ENCODE results near the gene GCSAM. TPM values are rescaled to one million over a fixed set of nuclear protein-coding genes. Genes with fewer than 3 reads are reported as not detected.
A peak's percentile ranks its signal among the peaks of the same experiment; 100 is the strongest.

The GCSAM gene
- total and polyA plus RNA-seq, 9 donors: 0.11 to 0.83 (median 0.18) TPM; not detected in 5

DNA sequence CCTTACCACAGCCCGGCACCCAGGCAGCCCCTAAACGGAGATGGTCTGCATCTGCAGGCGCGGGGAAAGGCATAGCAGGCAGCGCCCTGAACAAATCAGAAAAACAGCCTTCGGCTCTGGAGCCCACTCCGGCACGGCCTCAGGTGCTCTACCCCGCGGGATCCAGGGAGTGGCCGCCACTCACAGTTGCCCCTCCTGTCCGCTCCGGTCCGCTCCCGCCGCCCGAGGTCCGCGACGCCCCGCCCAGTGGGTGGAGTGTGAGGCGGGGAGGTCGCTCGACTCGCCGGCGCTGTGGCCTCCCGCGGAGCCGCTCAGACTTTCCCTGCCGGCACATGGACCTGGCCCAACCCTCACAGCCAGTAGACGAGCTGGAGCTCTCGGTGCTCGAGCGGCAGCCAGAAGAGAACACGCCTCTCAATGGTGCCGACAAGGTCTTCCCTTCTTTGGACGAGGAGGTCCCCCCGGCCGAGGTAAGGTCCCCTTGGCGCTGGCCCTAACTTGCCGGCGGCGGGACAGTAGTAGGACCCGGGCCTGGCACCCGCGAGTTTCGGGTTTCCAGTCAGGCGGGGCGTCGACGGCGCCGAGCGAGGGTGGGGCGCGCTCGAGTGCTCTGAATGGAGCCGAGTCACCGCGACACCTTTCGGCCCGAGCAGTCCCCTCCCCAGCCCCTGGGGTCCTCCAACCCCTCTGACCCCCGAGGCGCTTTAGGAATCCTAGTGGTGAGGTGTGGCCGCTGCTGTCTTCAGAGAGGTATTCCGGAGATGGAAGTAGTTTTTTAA, 46.8 kb downstream of the GCSAM start, which contains the start of gene C3orf52:
Gene C3orf52 (plus strand): TSS at position 314 of the 779 bp plus-strand sequence. CDS start 19 bp downstream, at position 333.
- Histone ChIP-seq H3K4me1 (ENCODE audit: insufficient read depth) (no peaks in the 10 kb centered on the region), H3K9me3 (no peaks in the 10 kb centered on the region), H3K27me3 (no peaks in the 10 kb centered on the region), H3K4me3 (peak within 1 kb of the TSS; percentile 46), H3K36me3 (no peaks in the 10 kb centered on the region), H3K27ac (no peak within 1 kb of the TSS)
- WGBS, 3 donors: 1 to 2% (median 1%) methylated on average over 56 to 67 of the region's 67 CpGs
- intact Hi-C loops (cut with DNase I): no loop called here
- DNase-seq: peak; percentile 59 to 78 (median 64)
- TF ChIP-seq, protein P1, sequence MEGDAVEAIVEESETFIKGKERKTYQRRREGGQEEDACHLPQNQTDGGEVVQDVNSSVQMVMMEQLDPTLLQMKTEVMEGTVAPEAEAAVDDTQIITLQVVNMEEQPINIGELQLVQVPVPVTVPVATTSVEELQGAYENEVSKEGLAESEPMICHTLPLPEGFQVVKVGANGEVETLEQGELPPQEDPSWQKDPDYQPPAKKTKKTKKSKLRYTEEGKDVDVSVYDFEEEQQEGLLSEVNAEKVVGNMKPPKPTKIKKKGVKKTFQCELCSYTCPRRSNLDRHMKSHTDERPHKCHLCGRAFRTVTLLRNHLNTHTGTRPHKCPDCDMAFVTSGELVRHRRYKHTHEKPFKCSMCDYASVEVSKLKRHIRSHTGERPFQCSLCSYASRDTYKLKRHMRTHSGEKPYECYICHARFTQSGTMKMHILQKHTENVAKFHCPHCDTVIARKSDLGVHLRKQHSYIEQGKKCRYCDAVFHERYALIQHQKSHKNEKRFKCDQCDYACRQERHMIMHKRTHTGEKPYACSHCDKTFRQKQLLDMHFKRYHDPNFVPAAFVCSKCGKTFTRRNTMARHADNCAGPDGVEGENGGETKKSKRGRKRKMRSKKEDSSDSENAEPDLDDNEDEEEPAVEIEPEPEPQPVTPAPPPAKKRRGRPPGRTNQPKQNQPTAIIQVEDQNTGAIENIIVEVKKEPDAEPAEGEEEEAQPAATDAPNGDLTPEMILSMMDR (IDR thresholded peaks at IDR 0.05): no peak
- TF ChIP-seq POLR2A (IDR thresholded peaks at IDR 0.05): no peak
- no peak for TF ChIP-seq EP300 (IDR thresholded peaks at IDR 0.05)

DNA sequence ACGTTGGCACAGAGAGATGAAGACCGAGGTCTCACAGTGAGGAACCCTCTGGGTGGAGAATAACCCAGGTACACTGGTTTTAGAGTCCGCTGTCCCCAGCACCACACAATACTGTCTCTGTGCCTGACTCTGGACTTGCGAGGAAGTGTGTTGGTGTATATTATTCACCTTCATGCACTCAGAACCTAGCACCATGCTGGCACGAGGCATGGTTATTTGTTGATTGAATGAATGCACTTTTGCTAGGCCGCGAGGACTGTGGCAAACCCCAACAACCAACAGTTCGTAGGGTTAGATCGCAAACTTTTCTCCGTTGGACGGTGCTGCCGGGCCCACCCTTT, 47.3 kb downstream of the GCSAM start:
- Histone ChIP-seq H3K4me3 (peak overlapping the region; percentile 46), H3K36me3 (no peaks in the 10 kb centered on the region), H3K27ac (no peak overlapping the region), H3K4me1 (ENCODE audit: insufficient read depth) (no peaks in the 10 kb centered on the region), H3K27me3 (no peaks in the 10 kb centered on the region), H3K9me3 (no peaks in the 10 kb centered on the region)
- no peak for DNase-seq
- TF ChIP-seq, protein P1 (IDR thresholded peaks at IDR 0.05): no peak
- TF ChIP-seq POLR2A (IDR thresholded peaks at IDR 0.05) (no peak), EP300 (IDR thresholded peaks at IDR 0.05) (no peak)
- WGBS, 3 donors: 29 to 34% (median 33%) methylated on average over 12 of the region's 12 CpGs
- intact Hi-C loops (cut with DNase I): no loop called here

DNA sequence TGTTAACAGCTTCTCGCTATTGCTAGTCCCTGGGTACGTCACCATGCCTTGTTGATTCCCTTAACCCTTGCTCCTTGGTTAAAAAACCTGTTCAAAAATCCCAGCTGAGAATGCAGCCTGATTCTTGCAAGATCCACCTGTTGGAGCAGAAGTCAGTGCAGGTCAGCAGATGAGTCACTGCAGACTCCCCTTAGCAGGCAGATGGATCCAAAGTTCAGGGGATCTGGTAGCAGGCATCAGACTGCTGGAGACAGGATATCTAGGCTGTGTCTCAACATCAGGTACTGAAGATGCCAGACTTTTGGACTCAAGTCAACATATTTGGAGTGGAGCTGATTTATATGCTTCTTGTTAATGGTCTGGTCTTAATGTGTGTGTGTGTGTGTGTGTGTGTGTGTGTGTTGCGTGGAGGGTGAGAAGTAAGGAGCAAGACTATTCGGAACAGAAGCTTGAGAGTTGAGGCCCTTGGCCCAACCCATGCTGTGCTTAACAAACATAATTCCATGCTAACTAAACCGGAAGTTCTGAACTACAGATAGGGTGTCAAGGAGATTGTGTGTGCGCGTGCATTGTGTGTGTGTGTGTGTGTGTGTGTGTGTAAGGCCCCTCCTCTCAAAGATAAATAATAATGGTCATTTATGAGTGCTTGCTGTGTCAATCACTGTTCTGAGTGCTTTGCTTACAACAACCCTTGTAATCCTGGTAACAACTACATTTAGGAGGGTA, 47.9 kb downstream of the GCSAM start:
- 89 to 91% (median 91%) methylated on average over 7 of the region's 7 CpGs for WGBS, 3 donors
- Histone ChIP-seq H3K36me3 (no peaks in the 10 kb centered on the region), H3K9me3 (no peaks in the 10 kb centered on the region), H3K27me3 (no peaks in the 10 kb centered on the region), H3K4me3 (no peak overlapping the region), H3K27ac (no peak overlapping the region), H3K4me1 (ENCODE audit: insufficient read depth) (no peaks in the 10 kb centered on the region)
- intact Hi-C loops (cut with DNase I): no loop called here
- TF ChIP-seq, protein P1 (IDR thresholded peaks at IDR 0.05): no peak
- TF ChIP-seq POLR2A (IDR thresholded peaks at IDR 0.05): no peak
- TF ChIP-seq EP300 (IDR thresholded peaks at IDR 0.05): no peak
- no peak for DNase-seq

DNA sequence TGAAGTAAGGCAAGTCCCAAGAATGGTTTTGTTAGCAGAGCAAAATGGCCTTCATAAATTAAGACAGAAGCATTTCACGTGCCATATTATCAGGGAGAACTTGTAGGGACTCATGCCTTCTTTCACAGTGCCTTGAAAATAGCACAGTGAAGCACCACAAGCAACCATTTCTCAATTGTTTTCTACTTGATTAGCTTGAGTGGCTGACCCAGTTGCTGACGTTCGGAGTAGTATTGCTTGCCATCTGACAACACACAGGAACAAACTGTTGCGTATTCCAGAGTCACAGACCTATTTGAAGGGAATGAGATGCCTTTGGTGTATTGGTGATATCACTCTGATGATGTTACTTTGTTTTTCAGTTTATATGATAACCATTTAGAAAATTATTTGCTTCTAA, 49.8 kb downstream of the GCSAM start:
- Histone ChIP-seq H3K4me1 (ENCODE audit: insufficient read depth) (no peaks in the 10 kb centered on the region), H3K9me3 (no peaks in the 10 kb centered on the region), H3K27ac (no peak overlapping the region), H3K4me3 (no peak overlapping the region), H3K36me3 (no peaks in the 10 kb centered on the region), H3K27me3 (no peaks in the 10 kb centered on the region)
- no peak for DNase-seq
- intact Hi-C loops (cut with DNase I): no loop called here
- no peak for TF ChIP-seq EP300 (IDR thresholded peaks at IDR 0.05)
- TF ChIP-seq POLR2A (IDR thresholded peaks at IDR 0.05): no peak
- TF ChIP-seq, protein P1 (IDR thresholded peaks at IDR 0.05): no peak
- 84 to 91% (median 84%) methylated on average over 4 of the region's 4 CpGs for WGBS, 3 donors

Data from ovary (tissue), 9 donors.